ENCODE measurements around the gene UBE2QL1.
"Not testable (repeated sequence)": the region's sequence is repeated elsewhere in the genome, so short reads cannot be mapped to it uniquely, and the experiment has no call there.

Gene UBE2QL1

GRCh38 chr5:6495433-6496206, 47.0 kb downstream of the UBE2QL1 start:
- no peak for DNase-seq (ENCODE audit: low read depth in 2 of 3, low spot score in 2 of 3)

GRCh38 chr5:6496207-6496584, 47.5 kb downstream of the UBE2QL1 start:
- no peak for DNase-seq (ENCODE audit: low read depth in 2 of 3, low spot score in 2 of 3)

GRCh38 chr5:6496636-6497035, 48.0 kb downstream of the UBE2QL1 start:
- DNase-seq (ENCODE audit: low read depth in 2 of 3, low spot score in 2 of 3) = no peak

- no peak for DNase-seq (ENCODE audit: low read depth in 2 of 3, low spot score in 2 of 3)
These were observed 48.6 kb downstream of the UBE2QL1 start for GRCh38 chr5:6497262-6497661.

GRCh38 chr5:6498968-6499367, 50.3 kb downstream of the UBE2QL1 start:
- no peak for DNase-seq (ENCODE audit: low read depth in 2 of 3, low spot score in 2 of 3)

- no peak for DNase-seq (ENCODE audit: low read depth in 2 of 3, low spot score in 2 of 3)
These were observed 53.0 kb downstream of the UBE2QL1 start for GRCh38 chr5:6501701-6502100.

- no peak for DNase-seq (ENCODE audit: low read depth in 2 of 3, low spot score in 2 of 3)
These were observed 53.8 kb downstream of the UBE2QL1 start for GRCh38 chr5:6502421-6502820.

- no peak for DNase-seq (ENCODE audit: low read depth in 2 of 3, low spot score in 2 of 3)
These were observed 54.7 kb downstream of the UBE2QL1 start for GRCh38 chr5:6503342-6503741.

- DNase-seq (ENCODE audit: low read depth in 2 of 3, low spot score in 2 of 3) = no peak
These were observed 56.2 kb downstream of the UBE2QL1 start for GRCh38 chr5:6504677-6505415.

GRCh38 chr5:6505416-6505755, 56.7 kb downstream of the UBE2QL1 start:
- no peak for DNase-seq (ENCODE audit: low read depth in 2 of 3, low spot score in 2 of 3)

- DNase-seq (ENCODE audit: low read depth in 2 of 3, low spot score in 2 of 3) = no peak
These were observed 57.3 kb downstream of the UBE2QL1 start for GRCh38 chr5:6505783-6506557.

- DNase-seq (ENCODE audit: low read depth in 2 of 3, low spot score in 2 of 3) = no peak
These were observed 58.0 kb downstream of the UBE2QL1 start for GRCh38 chr5:6506611-6507010.

- no peak for DNase-seq (ENCODE audit: low read depth in 2 of 3, low spot score in 2 of 3)
These were observed 60.3 kb downstream of the UBE2QL1 start for GRCh38 chr5:6508931-6509330.

- no peak for DNase-seq (ENCODE audit: low read depth in 2 of 3, low spot score in 2 of 3)
These were observed 61.5 kb downstream of the UBE2QL1 start for GRCh38 chr5:6510132-6510531.

- no peak for DNase-seq (ENCODE audit: low read depth in 2 of 3, low spot score in 2 of 3)
These were observed 62.3 kb downstream of the UBE2QL1 start for GRCh38 chr5:6510973-6511372.

GRCh38 chr5:6515812-6516211, 67.2 kb downstream of the UBE2QL1 start:
- DNase-seq (ENCODE audit: low read depth in 2 of 3, low spot score in 2 of 3) = not testable (repeated sequence)

- DNase-seq (ENCODE audit: low read depth in 2 of 3, low spot score in 2 of 3) = no peak
These were observed 68.2 kb downstream of the UBE2QL1 start for GRCh38 chr5:6516823-6517222.

- DNase-seq (ENCODE audit: low read depth in 2 of 3, low spot score in 2 of 3) = no peak
These were observed 68.9 kb downstream of the UBE2QL1 start for GRCh38 chr5:6517510-6517909.

GRCh38 chr5:6518298-6519057, 69.8 kb downstream of the UBE2QL1 start:
- no peak for DNase-seq (ENCODE audit: low read depth in 2 of 3, low spot score in 2 of 3)

GRCh38 chr5:6520201-6520600, 71.5 kb downstream of the UBE2QL1 start:
- DNase-seq (ENCODE audit: low read depth in 2 of 3, low spot score in 2 of 3) = no peak

- no peak for DNase-seq (ENCODE audit: low read depth in 2 of 3, low spot score in 2 of 3)
These were observed 73.7 kb downstream of the UBE2QL1 start for GRCh38 chr5:6522331-6522730.

Data from activated CD8-positive, alpha-beta memory T cell treated with anti-CD3 and anti-CD28 coated beads for 48 hours (primary cell).